ENCODE data around the gene KCTD21.

GRCh38 chr11:78237293-78238046 is 49.0 kb upstream of the KCTD21 start:
- TF ChIP-seq CTCF (conservative IDR thresholded peaks at IDR 0.05; ENCODE audit: low read depth, low read length), result no peak
- TF ChIP-seq POLR2A (IDR thresholded peaks at IDR 0.05; ENCODE audit: low read depth, low read length), result no peak
- TF ChIP-seq RFX5 (IDR thresholded peaks at IDR 0.05; ENCODE audit: low read depth, low read length), result no peak
- TF ChIP-seq SMC3 (IDR thresholded peaks at IDR 0.05; ENCODE audit: low read depth, low read length), result no peak
